HG02973 (cell line): ENCODE results near the gene ACTG1.
A peak's percentile ranks its signal among the peaks of the same experiment; 100 is the strongest.

Experiments used
- ATAC-seq: cut with Tn5 transposase; IDR thresholded peaks from one replicate; pipeline ENCODE4 v1.9.1; 2021; ENCODE audit warnings: moderate library complexity; ENCODE audit not compliant: unreplicated experiment

ACTG1 gene

DNA sequence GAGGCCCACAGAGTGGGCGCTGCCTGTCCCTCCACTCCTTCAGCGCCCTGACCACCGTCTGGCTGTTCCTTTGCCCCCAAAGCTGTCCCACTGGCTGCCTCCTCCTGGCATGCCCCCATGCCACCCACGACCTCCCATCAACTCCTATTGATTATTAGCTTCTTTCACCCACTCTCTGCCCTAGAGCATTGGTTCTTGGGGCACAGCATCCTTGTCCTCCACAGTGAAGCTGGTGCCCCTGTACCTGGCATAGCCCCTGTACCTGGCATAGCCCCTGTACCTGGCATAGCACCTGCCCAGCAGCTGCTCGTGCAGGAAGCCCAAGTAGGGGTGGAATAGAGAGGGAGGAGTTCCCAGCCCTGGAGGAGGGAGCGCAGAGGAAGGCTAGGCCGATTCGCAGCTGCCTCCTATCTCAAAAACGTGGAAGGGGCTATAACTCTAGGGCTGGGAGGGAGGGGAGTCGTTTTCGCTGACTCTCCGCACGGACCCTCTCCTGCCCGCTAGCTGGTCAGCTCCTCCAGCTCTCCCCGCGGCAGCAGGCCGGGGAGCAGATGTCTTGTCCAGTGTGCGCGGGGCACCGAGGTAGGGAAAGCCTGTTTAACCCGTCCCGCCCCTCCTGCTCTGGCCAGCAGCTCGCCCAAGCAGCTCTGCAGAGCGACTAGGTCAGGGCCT, 5.7 kb upstream of the ACTG1 start:
- no peak for ATAC-seq

DNA sequence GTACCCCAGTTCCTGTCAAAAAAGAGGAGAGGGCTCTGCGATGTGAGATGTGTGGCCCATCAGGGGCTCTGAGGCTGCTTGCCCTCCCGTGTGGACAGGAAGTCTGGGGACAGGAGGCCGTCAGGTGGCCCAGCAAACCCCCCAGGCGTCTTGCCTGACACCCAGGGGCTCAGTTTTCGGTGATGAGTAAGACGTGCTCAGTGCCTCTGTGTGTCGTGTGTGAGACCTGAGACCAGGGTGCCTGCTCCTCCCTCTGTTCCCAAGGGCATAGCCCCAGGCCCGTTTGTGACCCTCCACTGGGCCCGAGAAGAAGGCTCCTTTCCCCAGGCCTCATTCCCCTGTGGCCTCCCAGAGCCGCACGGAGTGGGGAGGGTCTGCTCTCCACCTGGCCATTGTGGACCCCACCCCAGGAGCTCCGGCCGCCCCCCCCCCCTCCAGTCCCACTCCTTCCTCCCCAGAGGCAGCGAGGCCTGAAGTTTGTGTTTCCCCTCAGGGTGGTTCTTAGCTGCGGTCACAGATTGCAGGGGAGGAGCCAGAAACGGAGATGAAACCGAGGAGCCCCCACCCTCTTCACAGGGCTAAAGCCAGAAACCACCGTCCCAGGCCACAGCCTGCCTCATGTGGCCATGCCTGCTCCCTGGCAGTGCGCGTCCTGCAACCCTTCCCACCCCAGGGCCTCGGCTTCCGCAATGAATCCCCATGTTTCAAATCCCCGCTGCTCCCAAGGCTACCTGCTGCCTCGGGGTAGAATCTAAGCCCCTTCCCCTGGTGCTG, 4.9 kb upstream of the ACTG1 start:
- peak; percentile 27 for ATAC-seq

DNA sequence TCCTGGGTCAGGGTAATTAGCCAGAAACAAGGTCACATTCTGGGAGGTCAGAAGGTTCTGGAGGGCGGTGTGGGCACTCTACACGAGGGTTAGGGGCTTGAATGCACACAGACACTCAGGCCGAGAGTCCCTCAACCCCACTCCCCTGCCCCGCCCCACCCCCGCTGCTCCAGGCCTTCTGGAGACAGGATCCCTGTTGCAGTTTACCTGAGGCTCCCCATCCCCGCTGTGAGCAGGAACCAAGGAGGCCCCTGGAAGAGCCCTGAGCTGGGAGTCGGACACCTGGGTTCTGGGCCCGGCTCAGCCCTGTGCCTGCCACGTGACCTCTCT, 4.4 kb upstream of the ACTG1 start:
- no peak for ATAC-seq

DNA sequence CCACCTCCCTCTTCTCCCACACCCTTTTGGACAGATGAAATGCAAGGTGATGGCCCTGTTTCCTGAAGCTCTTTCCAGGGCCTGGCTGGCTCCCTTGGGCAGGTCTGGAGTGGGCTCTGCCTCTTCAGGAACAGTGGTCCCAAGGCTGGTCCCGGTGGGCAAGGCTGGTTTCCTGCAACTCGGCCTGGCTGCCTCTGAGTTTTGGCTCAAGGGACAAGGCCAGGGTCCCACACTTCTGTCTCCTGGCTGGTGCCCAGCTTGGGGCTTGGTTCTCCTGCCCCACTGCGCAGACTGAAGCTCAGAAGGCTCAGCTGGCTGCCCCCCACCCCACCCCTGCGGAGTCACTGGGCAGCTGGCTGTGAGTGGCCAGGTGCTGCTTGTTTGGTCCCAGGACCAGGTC, 3.8 kb upstream of the ACTG1 start:
- no peak for ATAC-seq

DNA sequence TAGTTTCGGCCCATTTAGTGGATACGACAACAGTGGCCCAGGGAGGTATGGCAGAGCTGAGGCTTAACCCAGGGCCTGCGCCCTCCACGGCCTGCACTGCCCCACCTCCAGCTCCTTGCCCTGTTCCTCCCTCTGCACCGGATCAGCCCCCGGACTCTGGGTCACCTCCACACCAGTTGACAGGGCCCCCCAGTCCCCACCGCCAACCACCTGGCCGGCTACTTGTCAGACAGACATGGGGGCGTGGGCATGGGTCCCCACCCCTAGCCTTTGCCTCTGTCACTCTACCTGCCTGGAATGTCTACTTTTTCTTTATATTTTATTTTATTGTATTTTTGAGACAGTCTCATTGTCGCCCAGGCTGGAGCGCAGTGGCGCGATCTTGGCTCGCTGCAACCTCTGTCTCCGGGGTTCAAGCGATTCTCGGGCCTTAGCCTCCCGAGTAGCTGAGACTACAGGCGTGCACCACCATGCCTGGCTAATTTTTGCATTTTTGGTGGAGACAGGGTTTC, 3.0 kb upstream of the ACTG1 start:
- ATAC-seq = no peak

DNA sequence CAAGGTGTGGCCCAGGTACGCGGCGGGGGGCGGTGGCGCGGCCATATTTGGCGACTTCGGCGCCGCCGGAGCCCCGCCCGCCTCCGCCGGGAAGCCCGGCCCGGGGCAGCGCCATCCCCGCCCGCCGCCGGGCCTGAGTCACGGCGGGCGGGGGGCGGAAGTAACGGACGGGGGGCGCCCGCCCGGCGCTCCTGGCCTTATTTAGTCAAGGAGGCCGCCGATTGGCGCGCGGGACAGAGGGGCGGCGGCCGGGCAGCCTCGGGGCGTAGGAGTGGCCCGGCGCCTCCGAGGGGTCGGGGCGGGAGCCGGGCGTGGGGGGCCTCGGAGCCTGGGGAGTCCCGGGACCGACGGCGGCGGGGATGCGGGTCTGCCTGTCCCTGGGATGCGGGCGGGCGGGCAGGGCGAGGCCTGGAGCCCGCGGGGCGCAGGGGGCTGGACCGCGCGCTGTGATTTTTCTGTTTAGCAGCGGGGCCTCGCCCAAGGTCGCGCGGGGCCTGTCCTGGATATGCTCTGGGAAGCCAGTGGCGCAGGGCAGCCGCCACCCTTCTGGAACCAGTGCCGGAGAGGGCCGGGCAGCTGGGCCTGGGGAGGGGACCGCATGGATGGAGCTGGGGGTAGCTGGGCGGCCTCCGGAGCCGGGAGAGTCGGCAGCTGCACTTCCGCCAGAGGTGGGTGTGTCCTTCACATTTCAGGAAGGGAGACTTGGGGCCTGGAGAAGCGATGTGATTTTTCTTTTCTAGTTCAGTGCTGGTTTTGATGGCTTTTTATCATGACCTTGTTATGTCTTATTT, 2.3 kb upstream of the ACTG1 start:
- ATAC-seq = no peak

DNA sequence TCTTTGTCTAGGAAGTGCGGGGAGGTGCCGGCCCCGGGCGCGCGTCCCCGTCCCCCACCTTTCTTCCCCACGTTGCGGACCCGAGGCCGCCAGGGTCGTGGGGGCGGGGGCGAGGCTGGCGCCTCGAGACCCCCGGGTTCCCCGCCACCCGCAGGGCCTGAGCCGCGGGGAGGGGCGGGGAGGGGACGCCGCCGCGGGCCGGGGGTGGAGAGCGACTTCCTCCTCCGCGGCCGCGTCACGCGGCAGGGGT, 1.8 kb upstream of the ACTG1 start:
- ATAC-seq = no peak

DNA sequence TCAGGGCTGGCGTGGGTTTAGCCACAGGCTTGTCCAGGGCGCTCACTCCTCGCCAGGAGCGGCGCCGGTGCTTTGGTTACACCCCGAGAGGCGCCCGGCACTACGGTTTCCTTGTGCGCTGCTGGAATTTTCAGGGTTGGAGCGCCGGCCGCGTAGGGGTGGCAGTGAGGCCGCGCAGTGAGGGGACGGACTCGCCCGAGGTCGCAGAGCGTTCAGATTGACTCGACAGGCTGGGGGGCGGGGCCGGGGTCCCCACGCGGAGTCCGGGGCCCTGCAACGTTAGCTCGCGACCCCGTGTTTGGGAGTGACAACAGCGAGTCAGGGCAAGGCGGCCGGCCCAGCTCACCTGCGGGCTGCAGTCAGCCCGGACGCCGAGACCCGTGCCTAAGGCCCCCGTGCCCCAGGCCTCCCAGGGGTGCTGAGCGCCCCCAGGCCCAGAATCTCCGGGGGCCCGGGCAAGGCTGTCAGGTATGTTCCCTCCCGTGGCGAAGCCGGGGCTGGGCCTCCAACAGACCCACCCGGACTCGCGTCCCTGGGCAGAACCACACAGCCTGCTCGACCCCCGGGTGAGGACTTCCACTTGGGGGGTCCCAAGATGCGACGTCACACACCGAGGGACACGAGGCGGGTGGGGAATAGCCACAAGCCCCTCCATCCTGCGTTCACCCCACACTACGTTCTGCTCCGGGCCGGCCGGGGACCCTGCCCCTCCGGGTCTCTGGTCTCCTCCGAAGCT, 1.3 kb upstream of the ACTG1 start:
- no peak for ATAC-seq

DNA sequence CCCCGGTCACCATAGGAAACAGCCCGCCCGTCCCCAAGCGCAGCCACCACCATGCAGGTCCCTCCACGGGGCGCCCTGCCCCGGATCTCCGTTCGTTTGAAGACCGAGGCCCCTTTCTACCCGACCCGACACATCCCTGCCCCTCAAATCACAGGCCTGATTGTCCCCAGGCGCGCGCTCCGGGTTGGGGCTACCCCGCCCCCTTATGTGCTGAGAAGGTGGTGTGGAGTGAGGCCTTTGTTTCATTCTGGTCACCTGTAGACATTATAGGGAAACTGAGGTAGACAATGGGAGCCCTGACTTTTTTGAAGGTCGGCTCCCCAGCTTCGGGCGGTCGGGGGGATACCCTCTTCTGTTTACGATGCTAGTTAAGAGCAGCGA, 763 bp upstream of the ACTG1 start:
- ATAC-seq = no peak

DNA sequence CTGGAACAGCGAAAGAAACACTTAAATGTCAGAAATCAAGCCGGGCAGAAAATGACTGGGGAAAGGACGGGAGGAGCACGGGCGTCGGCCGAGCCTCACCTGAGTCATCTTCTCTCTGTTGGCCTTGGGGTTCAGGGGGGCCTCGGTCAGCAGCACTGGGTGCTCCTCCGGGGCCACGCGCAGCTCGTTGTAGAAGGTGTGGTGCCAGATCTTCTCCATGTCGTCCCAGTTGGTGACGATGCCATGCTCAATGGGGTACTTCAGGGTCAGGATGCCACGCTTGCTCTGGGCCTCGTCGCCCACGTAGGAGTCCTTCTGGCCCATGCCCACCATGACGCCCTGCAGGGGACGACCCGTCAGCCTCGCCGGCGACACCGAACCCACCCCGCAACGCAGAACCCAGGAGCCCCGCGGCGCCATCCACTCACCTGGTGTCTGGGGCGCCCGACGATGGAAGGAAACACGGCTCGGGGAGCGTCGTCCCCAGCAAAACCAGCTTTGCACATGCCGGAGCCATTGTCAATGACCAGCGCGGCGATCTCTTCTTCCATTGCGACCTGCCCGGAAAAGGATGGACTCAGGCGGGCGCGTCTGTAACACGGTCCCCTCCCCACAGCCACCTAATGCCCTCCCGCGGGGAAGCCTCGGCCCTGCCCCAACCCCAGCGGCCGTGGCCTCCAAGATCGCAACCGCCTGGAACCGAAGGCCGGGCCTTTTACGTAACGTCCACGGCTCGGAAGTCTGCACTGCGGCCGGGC, 616 bp downstream of the ACTG1 start:
- ATAC-seq = no peak

DNA sequence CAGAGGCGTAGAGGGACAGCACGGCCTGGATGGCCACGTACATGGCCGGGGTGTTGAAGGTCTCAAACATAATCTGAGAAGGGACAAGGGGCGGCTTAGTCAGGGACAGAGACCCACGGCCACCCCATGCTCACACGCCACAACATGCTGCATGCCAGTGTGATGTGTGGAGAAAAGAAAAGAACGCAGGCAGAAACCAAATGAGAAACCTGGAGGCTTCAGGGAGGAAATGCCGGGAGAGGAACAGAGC, 1.1 kb downstream of the ACTG1 start:
- no peak for ATAC-seq

DNA sequence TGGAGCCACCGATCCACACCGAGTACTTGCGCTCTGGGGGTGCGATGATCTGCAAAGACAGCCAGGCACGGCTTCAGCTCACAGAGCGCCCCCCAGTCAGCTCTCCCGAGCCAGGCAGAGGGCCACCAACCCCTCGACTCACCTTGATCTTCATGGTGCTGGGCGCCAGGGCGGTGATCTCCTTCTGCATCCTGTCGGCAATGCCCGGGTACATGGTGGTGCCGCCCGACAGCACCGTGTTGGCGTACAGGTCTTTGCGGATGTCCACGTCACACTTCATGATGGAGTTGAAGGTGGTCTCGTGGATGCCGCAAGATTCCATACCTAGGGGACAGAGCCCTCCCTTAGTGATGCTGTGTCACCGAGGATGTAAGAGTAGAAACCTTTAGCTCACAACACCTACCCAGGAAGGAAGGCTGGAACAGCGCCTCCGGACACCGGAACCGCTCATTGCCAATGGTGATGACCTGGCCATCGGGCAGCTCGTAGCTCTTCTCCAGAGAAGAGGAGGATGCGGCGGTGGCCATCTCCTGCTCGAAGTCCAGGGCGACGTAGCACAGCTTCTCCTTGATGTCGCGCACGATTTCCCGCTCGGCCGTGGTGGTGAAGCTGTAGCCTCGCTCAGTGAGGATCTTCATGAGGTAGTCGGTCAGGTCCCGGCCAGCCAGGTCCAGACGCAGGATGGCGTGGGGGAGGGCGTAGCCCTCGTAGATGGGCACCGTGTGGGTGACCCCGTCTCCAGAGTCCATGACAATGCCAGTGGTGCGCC, 1.6 kb downstream of the ACTG1 start:
- ATAC-seq = no peak

DNA sequence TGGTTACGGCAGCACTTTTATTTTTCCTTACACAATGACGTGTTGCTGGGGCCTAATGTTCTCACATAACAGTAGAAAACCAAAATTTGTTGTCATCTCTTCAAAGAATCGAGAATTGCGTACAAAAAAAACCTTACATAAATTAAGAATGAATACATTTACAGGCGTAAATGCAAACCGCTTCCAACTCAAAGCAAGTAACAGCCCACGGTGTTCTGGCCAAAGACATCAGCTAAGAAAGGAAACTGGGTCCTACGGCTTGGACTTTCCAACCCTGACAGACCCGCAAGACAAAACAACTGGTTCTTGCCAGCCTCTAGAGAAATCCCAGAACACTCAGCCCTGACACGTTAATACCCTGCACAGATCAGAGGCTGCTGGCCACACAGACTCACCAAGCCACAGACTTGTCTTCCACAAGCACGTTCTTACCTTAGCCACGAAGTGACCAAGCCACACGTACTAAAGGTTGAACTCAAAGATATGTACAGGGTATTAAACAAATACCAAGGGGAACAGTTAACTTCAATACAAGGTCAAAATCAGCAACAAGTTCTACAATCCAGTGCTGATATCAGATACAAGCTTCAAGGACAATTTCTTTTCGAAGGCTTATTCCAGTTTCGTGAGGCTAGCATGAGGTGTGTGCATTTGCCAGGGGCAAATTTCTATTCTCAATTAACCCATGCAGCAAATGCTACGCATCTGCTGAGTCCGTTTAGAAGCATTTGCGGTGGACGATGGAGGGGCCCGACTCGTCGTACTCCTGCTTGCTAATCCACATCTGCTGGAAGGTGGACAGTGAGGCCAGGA, 2.4 kb downstream of the ACTG1 start:
- no peak for ATAC-seq

DNA sequence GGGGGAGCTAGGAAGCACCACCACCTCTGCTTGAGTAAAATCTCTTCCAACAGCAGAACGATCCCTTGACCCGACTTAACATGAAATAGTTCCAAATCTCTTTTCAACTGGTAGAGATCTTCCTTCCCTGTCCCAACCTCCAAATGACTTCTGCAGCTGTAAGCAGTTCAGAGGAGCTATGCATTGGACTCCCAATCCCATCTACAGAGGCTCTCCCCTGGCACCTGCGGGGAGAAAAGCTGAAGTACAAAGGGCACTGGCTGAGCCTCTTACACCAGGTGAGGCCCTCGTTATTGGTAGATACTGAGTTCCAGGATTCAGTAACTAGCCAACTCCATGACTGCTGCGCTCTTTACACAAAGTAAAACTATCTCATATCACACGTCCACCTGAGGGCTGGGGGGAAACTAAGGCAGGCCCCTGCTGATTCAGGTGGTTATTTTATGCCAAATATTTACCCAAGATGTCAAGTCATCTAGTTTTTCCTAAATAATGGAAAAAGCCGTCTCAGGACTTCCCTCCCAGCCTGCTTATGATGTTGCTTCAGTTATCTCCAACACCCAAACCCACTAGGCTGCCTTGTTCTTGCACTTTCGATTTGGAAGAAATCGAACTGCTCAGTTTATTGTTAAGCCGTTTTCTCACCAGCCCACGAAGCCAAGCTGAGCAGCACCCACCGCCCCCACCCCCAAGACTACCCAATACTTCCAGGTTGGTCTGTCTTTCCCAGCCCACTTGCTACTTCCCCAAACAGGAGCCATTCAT, 3.2 kb downstream of the ACTG1 start:
- ATAC-seq = no peak

DNA sequence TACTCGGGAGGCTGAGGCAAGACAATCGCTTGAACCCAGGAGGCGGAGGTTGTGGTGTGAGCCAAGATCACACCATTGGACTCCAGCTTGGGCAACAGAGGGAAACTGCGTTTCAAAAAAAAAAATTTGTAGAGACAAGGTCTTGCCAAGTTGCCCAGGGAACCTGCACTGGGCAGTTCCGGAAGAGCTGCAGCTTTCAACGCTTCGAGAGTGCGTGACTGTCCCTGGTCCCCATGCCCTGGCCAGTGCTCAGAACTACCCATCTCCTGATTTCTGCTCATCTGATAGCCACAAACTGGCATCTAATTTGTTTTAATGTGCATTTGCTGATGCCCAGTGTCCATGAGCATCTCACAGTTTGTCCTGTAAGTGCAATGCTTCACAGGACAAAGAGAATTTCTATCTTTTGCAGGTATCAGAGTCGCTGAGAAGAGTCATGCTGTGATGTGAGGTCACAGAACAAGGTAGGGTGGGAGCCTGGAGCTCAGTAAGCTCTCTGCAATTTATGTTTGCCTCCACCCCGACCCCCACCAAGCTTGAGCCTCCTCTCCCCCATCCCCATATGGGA, 3.9 kb downstream of the ACTG1 start:
- ATAC-seq = no peak

DNA sequence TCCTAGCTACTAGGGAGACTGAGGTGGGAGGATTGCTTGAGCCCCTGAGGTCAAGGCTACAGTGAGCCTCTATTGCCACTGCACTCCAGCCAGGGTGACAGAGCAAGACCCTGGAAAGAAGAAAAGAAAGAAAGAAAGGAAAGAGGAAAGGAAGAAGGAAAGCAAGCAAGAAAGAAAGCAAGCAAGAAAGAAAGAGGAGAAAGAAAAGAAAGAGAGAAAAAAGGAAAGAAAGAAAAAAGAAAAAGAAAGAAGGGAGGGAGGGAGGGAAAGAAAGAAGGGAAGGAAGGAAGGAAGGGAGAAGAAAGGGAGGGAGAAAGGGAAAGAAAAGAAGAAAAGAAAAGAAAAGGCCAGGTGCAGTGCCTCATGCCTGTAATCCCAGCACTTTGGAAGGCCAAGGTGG, 9.0 kb downstream of the ACTG1 start:
- no peak for ATAC-seq

DNA sequence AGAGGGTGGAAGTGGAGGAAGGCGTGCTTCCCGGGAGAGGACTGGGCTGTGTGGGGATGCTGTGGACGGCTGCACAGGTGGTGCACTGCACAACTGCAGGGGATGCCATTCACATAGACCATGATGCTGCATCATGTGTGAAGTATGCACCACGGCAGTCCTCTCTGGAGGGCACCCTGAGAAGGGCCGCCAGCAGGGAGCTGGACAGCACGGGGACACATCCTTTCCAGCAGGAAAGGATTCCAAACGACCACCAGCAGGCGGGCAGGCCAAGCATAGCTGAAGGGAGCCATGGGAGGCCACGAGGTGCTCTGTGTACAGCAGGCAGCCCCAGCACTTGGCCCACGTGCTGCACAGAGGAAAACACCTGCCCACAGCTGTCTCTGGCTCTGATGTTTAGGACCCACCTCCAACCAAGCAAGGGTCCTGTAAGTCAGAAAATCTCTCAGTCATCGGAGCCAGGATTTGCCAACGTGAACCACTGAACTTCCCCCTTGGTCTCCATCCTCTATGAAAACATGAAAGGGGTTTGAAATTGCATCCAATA, 10.1 kb downstream of the ACTG1 start:
- no peak for ATAC-seq

DNA sequence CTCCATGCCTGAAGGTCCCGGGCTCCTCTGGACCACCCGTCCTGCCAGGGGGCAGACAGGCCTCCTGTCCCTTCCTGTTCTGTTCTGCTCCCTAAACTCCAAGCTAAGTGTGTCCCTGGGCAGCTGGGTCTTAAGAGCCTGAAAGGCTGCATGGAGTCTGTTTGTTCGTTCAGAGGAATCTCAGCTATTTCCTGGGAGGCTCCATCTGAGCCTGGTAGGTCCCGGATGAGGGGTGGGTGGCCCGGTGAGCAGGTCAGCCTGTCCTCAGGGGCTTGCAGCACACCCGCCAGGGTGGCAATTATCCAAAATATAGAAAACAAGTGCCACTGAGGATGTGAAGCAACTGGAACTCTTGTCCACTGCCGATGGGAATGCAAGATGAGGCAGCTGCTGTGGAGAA, 12.6 kb downstream of the ACTG1 start:
- ATAC-seq = no peak
